ENCODE measurements around the gene TNIP3.

DNA sequence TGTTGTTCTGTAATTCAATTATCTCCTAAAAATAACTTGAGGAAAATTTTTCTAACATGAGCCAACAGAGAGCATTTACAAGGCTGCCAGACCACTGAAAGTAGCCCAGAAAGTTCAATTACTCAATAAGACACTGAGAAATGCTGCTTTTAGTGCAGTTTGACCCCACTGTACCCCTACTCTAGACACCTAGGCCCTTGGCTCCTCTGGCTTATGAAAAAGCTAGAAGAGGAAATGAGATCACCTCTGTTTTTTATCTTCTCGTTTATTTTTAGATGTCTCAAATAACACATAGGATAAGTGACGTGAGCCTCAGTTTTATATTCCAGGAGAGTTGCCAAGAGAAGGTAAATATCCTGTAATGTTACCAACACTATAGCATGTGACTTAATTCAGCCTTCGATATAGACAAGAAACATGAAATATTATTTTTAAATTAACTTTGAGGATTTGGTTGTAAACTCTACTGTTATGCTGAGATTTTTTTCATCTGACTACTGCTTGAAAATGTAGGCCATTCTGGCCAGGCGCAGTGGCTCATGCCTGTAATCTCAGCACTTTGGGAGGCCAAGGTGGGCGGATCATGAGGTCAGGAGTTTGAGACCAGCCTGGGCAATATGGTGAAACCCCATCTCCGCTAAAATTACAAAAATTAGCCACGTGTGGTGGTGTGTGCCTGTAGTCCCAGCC lies 24.4 kb downstream of the TNIP3 start:
- TF ChIP-seq POLR2A (IDR thresholded peaks at IDR 0.05; ENCODE audit: low read depth, low read length) (no peak), RFX5 (IDR thresholded peaks at IDR 0.05; ENCODE audit: low read depth, low read length) (no peak), MXI1 (IDR thresholded peaks at IDR 0.05; ENCODE audit: borderline replicate concordance, low read depth, low read length) (no peak)
- TF ChIP-seq, protein P1, sequence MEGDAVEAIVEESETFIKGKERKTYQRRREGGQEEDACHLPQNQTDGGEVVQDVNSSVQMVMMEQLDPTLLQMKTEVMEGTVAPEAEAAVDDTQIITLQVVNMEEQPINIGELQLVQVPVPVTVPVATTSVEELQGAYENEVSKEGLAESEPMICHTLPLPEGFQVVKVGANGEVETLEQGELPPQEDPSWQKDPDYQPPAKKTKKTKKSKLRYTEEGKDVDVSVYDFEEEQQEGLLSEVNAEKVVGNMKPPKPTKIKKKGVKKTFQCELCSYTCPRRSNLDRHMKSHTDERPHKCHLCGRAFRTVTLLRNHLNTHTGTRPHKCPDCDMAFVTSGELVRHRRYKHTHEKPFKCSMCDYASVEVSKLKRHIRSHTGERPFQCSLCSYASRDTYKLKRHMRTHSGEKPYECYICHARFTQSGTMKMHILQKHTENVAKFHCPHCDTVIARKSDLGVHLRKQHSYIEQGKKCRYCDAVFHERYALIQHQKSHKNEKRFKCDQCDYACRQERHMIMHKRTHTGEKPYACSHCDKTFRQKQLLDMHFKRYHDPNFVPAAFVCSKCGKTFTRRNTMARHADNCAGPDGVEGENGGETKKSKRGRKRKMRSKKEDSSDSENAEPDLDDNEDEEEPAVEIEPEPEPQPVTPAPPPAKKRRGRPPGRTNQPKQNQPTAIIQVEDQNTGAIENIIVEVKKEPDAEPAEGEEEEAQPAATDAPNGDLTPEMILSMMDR (conservative IDR thresholded peaks at IDR 0.05; ENCODE audit: low read depth, low read length), result no peak
